Cerebellar cortex (tissue), 1 donor: Measurements from ENCODE around the gene GOLGA8B.
"Not testable (repeated sequence)": the region's sequence is repeated elsewhere in the genome, so short reads cannot be mapped to it uniquely, and the experiment has no call there.

ENCODE experiments used
- DNase-seq: peaks from one replicate; pipeline ENCODE4 v3.0.0-alpha.2; 2015; ENCODE audit warnings: low spot score

The GOLGA8B gene, protein sequence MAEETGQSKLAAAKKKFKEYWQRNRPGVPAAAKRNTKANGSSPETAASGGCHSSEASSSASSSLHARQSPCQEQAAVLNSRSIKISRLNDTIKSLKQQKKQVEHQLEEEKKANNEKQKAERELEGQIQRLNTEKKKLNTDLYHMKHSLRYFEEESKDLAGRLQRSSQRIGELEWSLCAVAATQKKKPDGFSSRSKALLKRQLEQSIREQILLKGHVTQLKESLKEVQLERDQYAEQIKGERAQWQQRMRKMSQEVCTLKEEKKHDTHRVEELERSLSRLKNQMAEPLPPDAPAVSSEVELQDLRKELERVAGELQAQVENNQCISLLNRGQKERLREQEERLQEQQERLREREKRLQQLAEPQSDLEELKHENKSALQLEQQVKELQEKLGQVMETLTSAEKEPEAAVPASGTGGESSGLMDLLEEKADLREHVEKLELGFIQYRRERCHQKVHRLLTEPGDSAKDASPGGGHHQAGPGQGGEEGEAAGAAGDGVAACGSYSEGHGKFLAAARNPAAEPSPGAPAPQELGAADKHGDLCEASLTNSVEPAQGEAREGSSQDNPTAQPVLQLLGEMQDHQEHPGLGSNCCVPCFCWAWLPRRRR

DNA sequence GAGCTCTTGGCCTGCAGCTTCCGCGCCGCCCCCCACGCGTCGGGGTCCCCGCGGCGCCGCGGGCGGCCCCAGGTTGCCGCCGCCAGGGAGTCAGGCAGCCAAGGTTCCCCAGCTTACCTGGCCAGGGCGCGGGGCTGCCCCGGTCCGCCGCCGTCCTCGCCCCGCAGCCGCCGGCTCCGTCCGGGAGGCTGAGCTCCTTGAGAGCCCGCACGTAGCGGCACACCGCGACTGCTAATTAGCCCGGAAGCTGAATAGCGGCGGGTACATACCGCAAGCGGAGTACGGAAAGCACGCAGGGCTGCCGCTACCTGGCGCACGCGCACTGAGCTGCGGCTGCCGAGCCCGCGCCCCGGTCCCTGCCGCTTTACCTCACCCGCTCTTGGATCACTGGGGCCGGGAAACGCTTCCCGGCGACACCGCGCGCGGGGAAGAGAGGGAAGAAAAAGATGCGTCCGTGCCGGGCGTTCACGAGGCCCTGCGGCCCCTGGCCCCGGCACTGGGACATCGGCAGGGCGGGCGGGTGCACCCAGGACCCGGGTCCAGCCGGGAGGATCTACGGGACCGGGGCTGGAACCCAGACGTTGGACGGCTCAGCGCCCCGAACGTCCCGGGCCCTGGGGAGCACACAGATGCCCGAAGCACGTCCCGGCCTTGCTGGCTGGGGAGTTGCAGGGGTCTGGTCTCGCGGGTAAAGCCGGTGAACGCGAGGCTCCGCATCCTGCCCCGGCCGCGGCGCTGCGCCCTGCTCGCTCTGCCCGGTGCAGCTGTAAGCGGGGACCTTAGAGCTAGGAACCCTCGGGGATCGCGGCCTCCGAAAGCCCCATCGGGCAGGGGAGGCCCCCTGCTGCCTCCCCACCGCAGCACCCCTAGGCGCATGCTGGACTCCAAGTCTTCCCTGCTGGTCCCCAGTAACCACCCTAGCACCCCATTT is at the start of gene GOLGA8B:
GOLGA8B (minus strand) TSS at position 253 of the 931 bp plus-strand sequence. CDS start 47,739 bp downstream, outside the sequence.
- peak; percentile 81 for DNase-seq

DNA sequence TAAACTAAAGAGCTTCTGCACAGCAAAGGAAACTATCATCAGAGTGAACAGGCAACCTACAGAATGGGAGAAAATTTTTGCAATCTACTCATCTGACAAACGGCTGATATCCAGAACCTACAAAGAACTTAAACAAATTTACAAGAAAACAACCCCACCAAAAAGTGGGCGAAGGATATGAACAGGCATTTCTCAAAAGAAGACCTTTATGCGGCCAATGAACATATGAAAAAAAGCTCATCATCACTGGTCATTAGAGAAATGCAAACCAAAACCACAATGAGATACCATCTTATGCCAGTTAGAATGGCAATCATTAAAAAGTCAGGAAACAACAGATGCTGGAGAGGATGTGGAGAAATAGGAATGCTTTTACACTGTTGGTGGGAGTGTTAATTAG is 49.7 kb upstream of the GOLGA8B start:
- DNase-seq: not testable (repeated sequence)

DNA sequence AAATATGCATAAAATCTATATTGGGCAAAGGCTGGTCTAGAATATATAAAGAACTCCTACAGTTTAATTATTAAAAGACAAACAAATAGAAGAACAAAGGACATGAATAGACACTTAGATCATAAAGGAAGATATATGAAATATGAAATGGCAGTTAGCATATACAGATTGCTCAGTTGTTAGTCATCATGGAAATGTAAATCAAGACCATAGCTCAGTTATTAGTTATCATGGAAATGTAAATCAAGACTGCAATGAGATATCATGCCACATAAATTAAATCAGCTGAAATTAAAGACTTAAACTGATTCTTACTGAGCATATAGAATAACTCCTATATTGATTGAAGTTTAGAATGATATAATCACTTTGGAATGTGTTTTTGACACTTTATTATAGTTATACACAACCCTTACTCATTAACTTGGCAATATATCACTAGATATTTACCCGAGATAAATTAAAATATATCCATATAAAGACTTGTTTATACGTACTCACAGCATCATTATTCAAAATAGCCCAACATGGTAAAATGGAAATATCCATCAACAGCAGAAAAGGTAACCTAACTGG is 45.2 kb upstream of the GOLGA8B start:
- no peak for DNase-seq

DNA sequence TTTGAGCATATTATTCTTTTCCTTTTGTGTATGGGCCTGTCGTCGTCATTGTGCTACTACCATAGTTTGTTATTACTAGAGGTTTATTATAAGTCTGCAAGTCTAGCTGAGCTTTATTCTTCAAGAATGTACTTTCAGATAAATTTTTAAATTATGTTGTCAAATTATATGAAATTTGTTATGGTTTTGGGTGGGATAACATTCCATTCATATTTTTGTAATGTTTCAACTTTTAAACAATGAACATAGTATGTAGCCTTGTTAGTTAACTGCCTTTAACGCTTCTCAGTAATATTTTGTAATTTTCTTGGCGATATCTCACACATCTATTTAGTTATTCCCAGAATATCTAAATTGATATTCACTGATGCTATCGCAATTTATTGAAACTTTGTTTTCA is 41.6 kb upstream of the GOLGA8B start:
- DNase-seq: no peak

DNA sequence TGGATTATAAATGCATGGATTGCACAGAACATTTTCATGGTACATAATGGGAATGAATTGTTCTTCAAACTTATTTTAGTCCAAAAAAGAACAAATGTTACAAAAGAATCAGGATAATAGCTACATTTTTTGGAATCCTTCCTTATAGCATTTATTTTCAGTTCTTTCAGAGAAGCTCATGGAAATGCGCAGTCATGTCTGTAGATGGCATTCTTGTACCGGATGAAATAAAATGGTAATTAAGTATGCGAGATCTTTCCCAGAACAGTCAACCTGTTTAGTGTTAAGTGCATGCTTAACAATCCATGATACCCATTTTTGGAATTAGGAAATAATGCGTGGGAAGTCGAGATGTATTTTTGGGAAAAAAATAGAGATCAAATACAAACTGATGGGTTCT is 38.2 kb upstream of the GOLGA8B start:
- peak; percentile 61 for DNase-seq

DNA sequence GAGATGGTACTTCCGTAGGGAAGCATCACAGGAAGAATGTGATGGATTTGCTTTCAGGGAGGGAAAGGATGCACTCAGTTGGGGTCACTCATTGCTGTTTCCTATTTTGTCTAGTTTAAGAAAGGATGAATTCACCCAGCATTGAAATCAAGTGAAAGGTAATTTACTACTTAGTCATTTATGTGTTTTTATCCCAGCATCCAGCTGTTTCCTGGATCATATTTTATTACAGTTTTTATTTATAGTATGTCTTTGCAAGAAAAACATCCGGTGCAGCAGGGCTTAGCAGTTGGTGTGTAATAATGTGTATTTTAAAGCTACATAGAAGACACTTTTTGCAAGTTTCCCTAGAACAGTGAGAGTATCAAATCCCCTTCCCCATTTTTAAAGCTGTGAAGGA is 37.4 kb upstream of the GOLGA8B start:
- DNase-seq: no peak

DNA sequence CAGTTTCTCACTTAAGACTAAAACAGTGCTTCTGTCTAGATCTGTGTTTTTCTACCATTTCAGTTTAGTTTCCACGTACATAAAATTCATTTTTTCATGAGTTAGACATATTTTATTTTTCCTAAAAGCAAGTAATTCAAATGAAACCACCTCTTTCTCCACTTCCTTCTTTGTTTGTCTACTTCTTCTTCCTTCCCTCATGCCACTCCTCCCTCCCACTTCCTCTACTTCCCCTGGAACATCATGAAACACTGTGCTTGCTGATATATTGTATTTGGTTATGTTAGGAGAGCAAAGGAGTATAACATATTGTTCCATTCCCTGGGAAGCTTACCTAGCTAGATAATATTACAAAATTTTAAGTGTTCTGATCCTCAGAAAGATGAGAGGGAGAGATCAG is 36.7 kb upstream of the GOLGA8B start:
- DNase-seq: no peak

DNA sequence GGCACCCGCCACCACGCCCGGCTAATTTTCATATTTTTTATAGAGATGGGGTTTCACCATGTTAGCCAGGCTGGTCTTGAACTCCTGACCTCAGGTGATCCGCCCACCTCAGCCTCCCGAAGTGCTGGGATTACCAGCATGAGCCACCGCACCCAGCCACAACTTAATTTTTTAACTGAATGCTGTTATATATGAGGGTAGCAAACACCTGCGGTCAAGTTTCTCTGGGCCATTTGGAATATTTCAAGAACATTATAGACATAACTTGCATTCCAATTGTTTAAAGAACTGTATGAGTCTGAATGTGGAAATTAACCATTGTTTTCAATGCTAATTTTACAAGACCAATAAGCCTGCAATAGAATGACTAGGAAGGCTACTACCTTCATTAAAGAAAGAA is 35.7 kb upstream of the GOLGA8B start:
- DNase-seq: no peak

DNA sequence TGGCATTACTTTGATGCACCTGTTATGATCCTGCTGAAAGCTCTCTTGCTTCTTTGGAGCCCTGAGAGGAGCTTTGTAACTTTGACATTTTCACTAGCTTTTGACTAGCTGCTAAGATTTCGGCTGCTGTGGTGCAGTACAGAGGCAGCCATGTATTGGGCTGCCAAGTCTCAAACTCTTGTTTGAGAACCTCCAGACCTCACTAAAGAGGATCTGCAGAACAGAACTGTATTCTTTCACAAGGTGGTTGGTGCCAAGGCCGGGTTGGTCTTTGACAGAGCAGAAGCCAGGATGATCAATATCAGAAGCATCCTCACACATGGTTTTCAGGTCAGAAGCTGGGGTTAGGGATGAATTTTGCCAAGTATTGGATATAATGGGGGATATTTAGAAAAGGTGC is 34.6 kb upstream of the GOLGA8B start:
- DNase-seq: no peak

DNA sequence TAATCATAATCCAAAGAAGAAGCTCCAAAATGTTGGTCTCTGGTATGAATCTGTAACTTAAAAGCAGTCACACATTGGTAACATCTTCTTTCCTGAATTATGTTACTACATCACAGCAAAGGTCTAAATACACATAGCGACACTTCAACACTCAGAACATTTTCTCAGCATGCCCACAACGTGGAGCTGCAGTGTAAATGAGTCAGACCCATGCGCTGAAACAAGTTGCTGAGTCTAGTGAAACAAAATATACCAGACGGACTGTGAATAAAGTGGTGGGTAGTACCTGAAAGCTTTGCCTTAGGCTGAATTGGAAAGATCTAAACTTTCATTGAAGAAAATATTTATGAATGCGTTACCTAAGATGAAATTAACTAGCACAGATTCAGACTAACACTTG is 33.2 kb upstream of the GOLGA8B start:
- DNase-seq: peak; percentile 69

DNA sequence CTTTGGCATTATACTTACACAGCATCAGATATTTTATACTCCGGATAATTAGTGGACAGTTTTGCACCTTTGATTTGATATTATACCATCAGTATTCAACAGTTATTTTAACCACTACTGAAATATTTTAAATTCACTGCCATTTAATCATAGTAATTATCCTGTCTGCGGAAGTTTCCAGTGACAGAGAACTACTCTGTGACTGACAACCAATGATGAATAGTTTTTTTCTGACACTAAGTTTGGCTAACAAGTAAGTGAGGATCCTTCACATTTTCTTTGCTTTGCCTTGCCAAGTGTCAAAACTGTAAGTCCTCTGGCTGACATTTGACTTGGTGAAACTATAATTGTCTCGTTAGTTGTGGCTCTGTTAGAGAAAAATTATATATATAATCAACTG is 30.5 kb upstream of the GOLGA8B start:
- no peak for DNase-seq

DNA sequence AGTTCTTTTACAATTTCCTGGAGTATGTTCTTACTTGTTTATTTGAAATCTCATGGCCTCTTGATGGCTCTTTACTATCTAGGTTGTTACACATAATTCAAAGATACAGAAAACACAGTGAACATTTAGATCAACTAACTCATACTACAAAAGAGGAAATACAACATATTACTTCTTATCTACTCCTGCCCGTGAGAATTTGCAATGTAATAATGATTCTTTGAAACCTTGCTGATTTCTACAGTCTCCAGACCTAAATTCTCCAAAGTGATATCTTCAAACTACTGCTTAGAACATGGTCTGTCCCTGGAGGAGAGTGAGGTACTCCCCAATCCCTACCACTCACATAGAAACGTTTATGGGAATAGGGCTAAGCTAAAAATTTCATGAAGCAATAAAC is 29.9 kb upstream of the GOLGA8B start:
- no peak for DNase-seq

DNA sequence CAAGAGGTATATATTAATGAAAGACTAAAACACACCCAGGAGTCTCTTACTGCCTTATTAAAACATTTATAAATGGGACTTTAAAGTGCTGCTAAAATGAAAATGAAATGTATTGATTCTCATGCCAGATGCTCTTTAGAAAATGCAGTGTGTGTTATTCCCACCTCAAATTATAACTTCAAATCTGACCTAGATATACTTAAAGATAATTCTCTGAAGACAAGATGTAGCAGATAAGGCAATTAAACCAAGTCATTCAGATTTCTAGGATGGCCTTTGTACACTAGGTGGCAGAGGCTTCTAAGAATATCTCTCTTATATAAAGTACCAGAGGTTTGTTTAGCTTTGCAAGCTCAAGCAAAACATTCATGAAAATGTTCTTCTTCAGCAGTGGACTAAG is 26.9 kb upstream of the GOLGA8B start:
- DNase-seq: peak; percentile 38

DNA sequence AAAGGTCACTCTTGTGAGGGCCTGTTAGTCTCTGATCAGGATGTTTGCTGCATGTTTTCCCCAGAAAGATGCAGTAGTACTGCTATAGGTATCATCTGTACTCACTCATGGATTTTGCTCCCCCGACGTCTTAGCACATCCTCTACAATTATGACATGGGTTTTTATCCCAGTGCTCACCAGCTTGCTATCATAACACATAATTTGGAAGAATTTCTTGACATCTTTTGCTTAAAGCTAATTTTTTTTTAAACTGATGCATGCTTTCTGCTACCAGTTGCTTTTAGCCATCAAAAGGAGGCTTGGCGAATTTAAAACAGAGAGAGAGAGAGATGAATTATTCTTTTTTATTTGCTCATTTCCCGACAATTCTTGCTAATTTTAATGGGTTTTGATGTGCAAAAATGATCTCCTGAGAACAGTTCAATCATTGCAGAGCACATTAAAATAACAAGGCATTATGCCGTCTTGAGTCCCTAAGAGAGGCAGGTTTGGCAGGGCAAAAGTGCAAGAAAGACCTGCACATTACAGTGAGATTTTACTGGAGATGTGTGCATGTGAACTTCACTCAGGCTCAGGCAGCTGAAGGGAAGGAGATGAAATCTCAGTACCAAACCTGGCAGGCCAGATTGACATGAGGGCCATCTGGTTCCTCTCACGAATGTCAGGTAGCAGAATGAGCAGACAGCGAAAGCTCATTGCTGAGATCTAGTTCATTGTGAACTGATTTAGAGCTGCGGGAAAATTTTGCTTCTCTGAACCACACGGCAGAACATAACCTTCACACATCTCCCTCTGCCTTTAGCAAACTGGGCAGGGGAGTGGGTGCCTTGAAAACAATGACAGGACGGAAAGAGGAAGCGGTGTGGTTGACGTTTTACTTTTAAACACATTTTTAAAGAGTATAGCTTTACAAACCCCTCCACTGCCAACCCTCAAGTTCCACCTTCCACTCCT is 25.9 kb upstream of the GOLGA8B start:
- DNase-seq: peak; percentile 45

DNA sequence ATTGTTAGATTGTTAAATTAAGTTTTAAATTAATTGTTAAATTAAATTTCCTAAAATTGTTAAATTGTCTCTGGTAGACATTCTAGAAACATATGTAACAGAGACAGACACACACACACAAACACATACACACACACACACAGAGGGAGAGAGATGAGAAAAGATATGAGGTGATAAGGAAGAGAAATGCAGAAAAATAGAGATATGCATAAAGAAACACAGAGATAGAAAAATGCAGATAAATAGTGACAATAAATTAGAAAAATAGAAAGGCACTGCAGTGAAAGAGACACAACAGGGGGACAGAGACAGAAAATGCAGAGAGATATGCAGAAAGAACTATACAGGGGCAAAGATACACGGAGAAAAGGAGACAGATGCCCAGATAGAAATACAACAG is 25.1 kb upstream of the GOLGA8B start:
- no peak for DNase-seq

DNA sequence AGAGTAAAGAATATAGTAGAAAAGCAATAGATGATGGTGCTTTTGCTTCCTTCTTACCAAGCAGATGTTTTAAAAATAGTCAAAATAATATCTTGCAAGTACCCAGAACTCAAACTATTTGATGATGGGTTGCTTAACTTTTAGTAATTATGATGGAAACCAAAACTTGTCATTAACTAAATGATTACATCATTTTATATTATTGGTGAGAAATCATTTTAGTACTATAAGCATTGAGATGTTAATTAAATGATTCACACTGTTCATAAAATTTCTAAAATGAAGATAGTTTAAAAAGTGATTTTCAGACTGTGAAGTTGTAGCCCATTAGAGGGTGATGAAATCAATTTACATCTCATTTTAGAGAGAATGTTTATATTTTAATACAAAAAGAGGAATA is 24.4 kb upstream of the GOLGA8B start:
- DNase-seq: no peak

DNA sequence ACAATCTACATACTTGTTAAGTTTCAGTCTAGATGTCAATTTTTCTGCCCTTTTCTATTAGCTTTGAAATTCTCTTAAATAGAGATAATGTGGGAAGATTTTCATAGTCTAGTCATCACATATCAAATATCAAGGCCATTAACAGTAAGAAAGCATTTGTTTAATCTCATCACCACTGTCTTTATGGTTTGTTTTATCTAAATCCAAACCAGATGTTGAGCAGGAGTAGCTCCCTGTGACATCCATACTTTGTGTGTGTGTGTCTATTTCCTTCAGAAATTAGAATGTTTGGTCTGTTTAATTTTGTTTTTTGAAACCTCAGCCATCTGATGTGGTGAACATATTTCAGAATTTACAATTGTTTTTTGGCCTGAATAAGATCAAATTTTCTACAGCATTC is 23.1 kb upstream of the GOLGA8B start:
- no peak for DNase-seq

DNA sequence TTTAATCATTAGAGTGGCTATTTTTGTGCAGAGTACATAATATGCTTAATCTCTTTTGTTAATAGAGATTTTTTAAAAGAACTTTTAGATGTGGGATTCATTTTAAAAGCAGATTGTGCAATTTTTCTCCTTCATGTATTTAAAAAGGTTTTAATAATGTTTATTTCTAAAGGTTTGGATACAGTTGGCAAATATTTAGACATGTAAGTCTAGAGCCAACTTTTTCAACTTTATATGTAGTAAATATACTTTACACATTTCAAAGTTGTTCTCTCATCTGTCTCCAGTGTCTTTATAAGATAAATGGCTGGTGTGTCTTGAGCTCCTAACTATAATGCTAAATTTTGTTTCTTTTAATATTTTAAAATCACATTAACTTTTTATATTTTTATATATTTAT is 22.7 kb upstream of the GOLGA8B start:
- DNase-seq: no peak

DNA sequence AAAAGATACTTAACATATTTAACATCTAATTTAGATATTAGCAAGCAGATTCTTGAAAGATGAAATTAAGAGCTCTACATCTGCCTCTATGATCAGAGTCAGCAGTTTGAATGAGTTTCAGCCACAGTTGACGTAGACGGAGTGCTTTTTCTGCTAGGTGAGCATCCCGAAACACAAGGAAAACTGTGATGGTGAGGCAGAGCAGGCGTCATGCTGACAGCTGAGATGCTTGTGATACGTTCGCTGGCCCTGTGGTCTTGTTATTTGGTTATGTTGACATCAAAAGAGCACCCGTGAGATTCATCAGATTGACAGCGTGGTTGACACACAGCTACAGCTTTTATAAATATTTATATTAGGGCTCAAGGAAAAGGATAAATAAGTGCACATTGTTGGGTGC is 19.6 kb upstream of the GOLGA8B start:
- DNase-seq: no peak

DNA sequence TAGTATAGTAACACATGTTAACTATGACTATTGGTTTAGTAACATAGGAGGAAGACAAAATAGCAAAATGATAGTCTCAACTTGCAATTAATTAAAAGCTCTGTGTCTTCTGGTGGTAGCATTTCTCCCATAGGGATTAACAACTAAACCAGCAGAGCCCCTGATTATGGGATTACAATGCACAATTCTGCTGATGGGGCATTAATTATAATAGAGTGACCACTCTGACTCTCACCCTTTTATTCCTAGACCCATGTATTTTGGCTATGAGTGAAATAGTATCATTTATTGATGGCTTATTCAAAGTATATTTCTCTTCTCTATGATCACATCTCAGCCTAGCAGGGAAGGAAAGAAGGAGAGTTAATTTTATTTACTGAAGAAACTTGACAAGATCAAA is 17.5 kb upstream of the GOLGA8B start:
- no peak for DNase-seq
